HepG2 (cell line): Measurements from ENCODE around the gene ONECUT3. TPM values are rescaled to one million over a fixed set of nuclear protein-coding genes. Genes with fewer than 3 reads are reported as not detected.

Experiments
- ATAC-seq: fragments of 200-7000 bp; cut with Tn5 transposase; 3 replicates; pipeline ENCODE4 v1.9.1; 2020; ENCODE audit warnings: mild to moderate bottlenecking, moderate library complexity
- BruUV-seq: library from RNA; stranded (reverse); fragments of 400-500 nt; replicated peaks from 2 replicates; lab custom pipeline; 2021; lab: Mats Ljungman, UMichigan
- CTCF ChIA-PET: fragments of 300-600 bp; formaldehyde crosslinking; extraction: SDS; loops from one replicate; lab custom pipeline; 2021; ENCODE audit warnings: low total read pairs, inconsistent platforms, low intra/inter-chr PET ratio; lab: Yijun Ruan, JAX
- POLR2A ChIA-PET: fragments of 350-600 bp; sonication (Branson Sonifier 250); formaldehyde crosslinking; loops from one replicate; lab custom pipeline; 2020; ENCODE audit warnings: antibody characterized with exemption, inconsistent platforms; lab: Yijun Ruan, JAX
- DNase-seq: peaks from one replicate; pipeline ENCODE4 v3.0.0-alpha.2; 2015; ENCODE audit warnings: low spot score
- FAIRE-seq: peaks from 3 replicates; lab custom pipeline; 2011; peaks lifted over from hg19 to GRCh38; lab: Jason Lieb, UNC
- H2AFZ ChIP-seq: one replicate; pipeline ENCODE4 v1.6.1; 2011; ENCODE audit warnings: low read length, inconsistent platforms
- H3K27ac ChIP-seq: fragments of 300-600 bp; 3 replicates; pipeline ENCODE4 v1.8.0; 2011; ENCODE audit warnings: mixed run types, mild to moderate bottlenecking, mixed read lengths, low read length, inconsistent platforms; ENCODE audit not compliant: insufficient read depth; ENCODE audit errors: extremely low read length
- H3K27me3 ChIP-seq, 2 experiments: fragments of 200-600 bp in 1 of 2; 2 replicates in 1 of 2; 3 replicates in 1 of 2; pipeline versions ENCODE4 v1.6.0 to v1.8.0; 2011; ENCODE audit warnings: low read length in 2 of 2, mild to moderate bottlenecking in 2 of 2, moderate library complexity in 2 of 2, inconsistent platforms in 1 of 2; ENCODE audit not compliant: insufficient read depth in 2 of 2, control insufficient read depth in 1 of 2
- H3K36me3 ChIP-seq, 2 experiments: fragments of 200-600 bp in 1 of 2; replicated peaks in 1 of 2; 2 replicates in 1 of 2; 3 replicates in 1 of 2; pipeline versions ENCODE4 v1.5.1 to v1.8.0; 2011; ENCODE audit warnings: low read length in 2 of 2, inconsistent platforms in 1 of 2; ENCODE audit not compliant: insufficient read depth in 2 of 2, control insufficient read depth in 1 of 2
- H3K4me1 ChIP-seq: 2 replicates; pipeline ENCODE4 v1.5.1; 2012; ENCODE audit warnings: low read length, inconsistent platforms; ENCODE audit not compliant: insufficient read depth
- H3K4me2 ChIP-seq: 2 replicates; pipeline ENCODE4 v1.6.0; 2011; ENCODE audit warnings: low read depth, low read length, inconsistent platforms
- H3K4me3 ChIP-seq, 3 experiments: fragments of 200-600 bp in 1 of 3; sonication (generic), shearing (Covaris generic) in 1 of 3; replicated peaks in 1 of 3; 2 replicates each; pipeline ENCODE4 v1.5.1; 2011 to 2016; ENCODE audit warnings: low read length in 3 of 3, inconsistent platforms in 2 of 3, low read depth in 2 of 3, mild to moderate bottlenecking in 2 of 3, control low read depth in 1 of 3, mixed read lengths in 1 of 3; ENCODE audit not compliant: insufficient read depth in 1 of 3
- H3K79me2 ChIP-seq: one replicate; pipeline ENCODE4 v1.6.1; 2011; ENCODE audit warnings: low read length, inconsistent platforms; ENCODE audit not compliant: insufficient read depth
- H3K9ac ChIP-seq: 2 replicates; pipeline ENCODE4 v1.6.0; 2011; ENCODE audit warnings: mild to moderate bottlenecking, low read depth, low read length, inconsistent platforms; ENCODE audit not compliant: insufficient read depth
- H3K9me3 ChIP-seq: 2 replicates; pipeline ENCODE4 v1.5.1; 2012; ENCODE audit warnings: mild to moderate bottlenecking, low read length
- H4K20me1 ChIP-seq: 2 replicates; pipeline ENCODE4 v1.6.0; 2011; ENCODE audit warnings: inconsistent platforms, mild to moderate bottlenecking, low read length, moderate library complexity; ENCODE audit not compliant: insufficient read depth
- BORCS8-MEF2B ChIP-seq: sonication (generic); formaldehyde crosslinking; IDR thresholded peaks from 2 replicates; pipeline ENCODE4 v1.8.0; 2022; ENCODE audit warnings: mild to moderate bottlenecking, missing genetic modification reagents
- BRCA1 ChIP-seq: sonication (generic); formaldehyde crosslinking; IDR thresholded peaks from 2 replicates; pipeline ENCODE4 v1.4.0; 2020; ENCODE audit warnings: missing genetic modification reagents
- CEBPG ChIP-seq: IDR thresholded peaks from 2 replicates; pipeline ENCODE4 v1.6.1; 2016
- DMAP1 ChIP-seq: IDR thresholded peaks from 2 replicates; pipeline ENCODE4 v1.6.1; 2016
- MNT ChIP-seq: fragments of 450-650 bp; IDR thresholded peaks from 2 replicates; pipeline ENCODE4 v1.6.1; 2016
- PHF8 ChIP-seq: sonication (generic); formaldehyde crosslinking; IDR thresholded peaks from 2 replicates; pipeline ENCODE4 v1.5.0; 2020; ENCODE audit warnings: missing genetic modification reagents
- TBX3 ChIP-seq: fragments of 450-650 bp; IDR thresholded peaks from 2 replicates; pipeline ENCODE4 v1.6.1; 2017; ENCODE audit warnings: antibody characterized with exemption, mild to moderate bottlenecking, inconsistent platforms, borderline replicate concordance
- ZNF329 ChIP-seq: sonication (generic); formaldehyde crosslinking; IDR thresholded peaks from 2 replicates; pipeline ENCODE4 v1.9.0; 2021; ENCODE audit warnings: low read depth, mild to moderate bottlenecking, missing genetic modification reagents
- ZNF850 ChIP-seq: sonication (generic); formaldehyde crosslinking; conservative IDR thresholded peaks from 2 replicates; pipeline ENCODE4 v1.9.0; 2021; ENCODE audit warnings: mild to moderate bottlenecking, missing genetic modification reagents
- WGBS: methylation state at CpG from one replicate; pipeline ENCODE4 v1.1.6; 2017; ENCODE audit warnings: low lambda C conversion rate; 5-methylcytosine and 5-hydroxymethylcytosine counted together
- in situ Hi-C: cut with HindIII; loops from 2 replicates; pipeline ENCODE4 v1.10.0; 2017; ENCODE audit warnings: low pct_unique_long_range_greater_than_20kb; ENCODE audit not compliant: extremely low pct_ligation_motif_present
- intact Hi-C: fragments of 100-400 bp; cut with micrococcal nuclease; formaldehyde crosslinking; loops from one replicate; pipeline ENCODE4 v1.10.0; 2022; ENCODE audit not compliant: unreplicated experiment
- polyA plus RNA-seq, 8 experiments: library from polyadenylated mRNA; depleted of rRNA in 3 of 8; stranded (reverse) in 7 of 8; unstranded in 1 of 8; fragments of >200 nt; fragmentation: Illumina TruSeq in 4 of 8; extraction: Trizol in 4 of 8; gene quantifications; 2 replicates each; pipeline versions ENCODE4 v1.2.1 to v1.2.3, GENCODE V29; 2011 to 2016; ENCODE audit warnings: low read depth in 4 of 8, missing spikeins in 1 of 8, mixed read lengths in 1 of 8; ENCODE audit not compliant: insufficient read depth in 1 of 8
- total RNA-seq, 5 experiments: library from RNA; depleted of rRNA; stranded (reverse); fragments of >200 nt; fragmentation: Illumina TruSeq; extraction: Trizol; gene quantifications; 2 replicates each; pipeline ENCODE4 v1.2.3, GENCODE V29; 2016; ENCODE audit warnings: low read depth in 1 of 5

The ONECUT3 gene
- total and polyA plus RNA-seq, 2 of the 13 experiments (the other 11 are each of a cell fraction or from before 2014, with no cell fraction given) = under 0.01 TPM; not detected in 1

GRCh38 chr19:1783874-1784273, 30.6 kb downstream of the ONECUT3 start:
- Histone ChIP-seq H3K27me3 (peaks cover 13 to 58% of the 10 kb centered on the region in 2 experiments), H3K4me3 (no peak overlapping the region), H3K4me1 (peaks cover 8% of the 10 kb centered on the region), H2AFZ (no peak overlapping the region), H3K36me3 (no peaks in the 10 kb centered on the region), H3K4me2 (no peak overlapping the region), H3K9ac (no peak overlapping the region), H3K9me3 (peaks cover 5% of the 10 kb centered on the region; the same call in 1 of the 2 replicates), H3K27ac (no peak overlapping the region), H4K20me1 (no peaks in the 10 kb centered on the region), H3K79me2 (no peaks in the 10 kb centered on the region)
- no TSS peak for BruUV-seq
- ChIA-PET POLR2A (no interaction called here), CTCF (no interaction called here)
- in situ Hi-C loops (no loop called here), intact Hi-C loops (no loop called here)
- no peak for FAIRE-seq
- no peak for ATAC-seq
- TF ChIP-seq ZNF329 (CRISPR knock-in tag) (no peak), BORCS8-MEF2B (CRISPR knock-in tag) (no peak), MNT (peak; percentile 32; the same call in 1 of the 2 replicates), DMAP1 (CRISPR knock-in tag) (no peak), PHF8 (CRISPR knock-in tag) (no peak), CEBPG (CRISPR knock-in tag) (no peak)
- 21% methylated on average over 6 of the region's 9 CpGs for WGBS
- no peak for DNase-seq

GRCh38 chr19:1785310-1785709, 32.0 kb downstream of the ONECUT3 start:
- WGBS = 13% methylated on average over 6 of the region's 19 CpGs
- intact Hi-C loops (no loop called here), in situ Hi-C loops (no loop called here)
- Histone ChIP-seq H3K27ac (no peak overlapping the region), H3K36me3 (no peaks in the 10 kb centered on the region), H3K9me3 (peaks cover 5% of the 10 kb centered on the region; the same call in 1 of the 2 replicates), H4K20me1 (no peaks in the 10 kb centered on the region), H3K79me2 (no peaks in the 10 kb centered on the region), H3K4me3 (no peak overlapping the region), H3K9ac (no peak overlapping the region), H3K4me2 (no peak overlapping the region), H2AFZ (no peak overlapping the region), H3K27me3 (peaks cover 11 to 45% of the 10 kb centered on the region in 2 experiments), H3K4me1 (peaks cover 8% of the 10 kb centered on the region)
- DNase-seq (no peak), ATAC-seq (no peak), FAIRE-seq (no peak)
- ChIA-PET POLR2A (no interaction called here), CTCF (no interaction called here)
- BruUV-seq = no TSS peak
- TF ChIP-seq ZNF850 (CRISPR knock-in tag) = no peak
- TF ChIP-seq BRCA1 = no peak
- TF ChIP-seq TBX3 = no peak
